ENCODE results near the gene TVP23A. TPM values are rescaled to one million over a fixed set of nuclear protein-coding genes. Genes with fewer than 3 reads are reported as not detected.

Gene TVP23A
- polyA plus RNA-seq, 1 of the 3 experiments (the other 2 are of a cell fraction) = 0.35 TPM

- no peak for TF ChIP-seq NFIC (IDR thresholded peaks at IDR 0.05; ENCODE audit: borderline replicate concordance)
- no peak for TF ChIP-seq FOXM1 (IDR thresholded peaks at IDR 0.05; ENCODE audit: low read depth)
- no peak for TF ChIP-seq JUND (IDR thresholded peaks at IDR 0.05)
- TF ChIP-seq, protein P1, sequence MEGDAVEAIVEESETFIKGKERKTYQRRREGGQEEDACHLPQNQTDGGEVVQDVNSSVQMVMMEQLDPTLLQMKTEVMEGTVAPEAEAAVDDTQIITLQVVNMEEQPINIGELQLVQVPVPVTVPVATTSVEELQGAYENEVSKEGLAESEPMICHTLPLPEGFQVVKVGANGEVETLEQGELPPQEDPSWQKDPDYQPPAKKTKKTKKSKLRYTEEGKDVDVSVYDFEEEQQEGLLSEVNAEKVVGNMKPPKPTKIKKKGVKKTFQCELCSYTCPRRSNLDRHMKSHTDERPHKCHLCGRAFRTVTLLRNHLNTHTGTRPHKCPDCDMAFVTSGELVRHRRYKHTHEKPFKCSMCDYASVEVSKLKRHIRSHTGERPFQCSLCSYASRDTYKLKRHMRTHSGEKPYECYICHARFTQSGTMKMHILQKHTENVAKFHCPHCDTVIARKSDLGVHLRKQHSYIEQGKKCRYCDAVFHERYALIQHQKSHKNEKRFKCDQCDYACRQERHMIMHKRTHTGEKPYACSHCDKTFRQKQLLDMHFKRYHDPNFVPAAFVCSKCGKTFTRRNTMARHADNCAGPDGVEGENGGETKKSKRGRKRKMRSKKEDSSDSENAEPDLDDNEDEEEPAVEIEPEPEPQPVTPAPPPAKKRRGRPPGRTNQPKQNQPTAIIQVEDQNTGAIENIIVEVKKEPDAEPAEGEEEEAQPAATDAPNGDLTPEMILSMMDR (IDR thresholded peaks at IDR 0.05) = no peak
- TF ChIP-seq PBX3 (IDR thresholded peaks at IDR 0.05) = no peak
- TF ChIP-seq GATA2 (CRISPR knock-in tag; IDR thresholded peaks at IDR 0.05) = no peak
Observed at GRCh38 chr16:10836174-10836853, 17.7 kb upstream of the TVP23A start (continued).

GRCh38 chr16:10835281-10835931 is 16.8 kb upstream of the TVP23A start:
- Histone ChIP-seq H3K36me3 (replicated peaks in 1 of 2; ENCODE audit: control insufficient read depth in 1 of 2, insufficient read depth in 2 of 2, low read length in 1 of 2) (no peaks in the 10 kb centered on the region), H3K4me3 (ENCODE audit: low read depth in 2 of 2, low read length in 1 of 2) (no peak overlapping the region), H3K9me3 (no peaks in the 10 kb centered on the region), H3K27ac (ENCODE audit: low read depth in 2 of 2, low read length in 1 of 2) (no peak overlapping the region), H3K79me2 (ENCODE audit: insufficient read depth) (no peaks in the 10 kb centered on the region), H3K4me2 (no peak overlapping the region), H3F3A (replicated peaks; ENCODE audit: insufficient read depth) (no peaks in the 10 kb centered on the region), H2AFZ (ENCODE audit: low read depth) (no peak overlapping the region), H3K27me3 (ENCODE audit: insufficient read depth) (no peaks in the 10 kb centered on the region; the same call in 1 of the 2 replicates), H3K4me1 (ENCODE audit: control insufficient read depth in 1 of 2, insufficient read depth in 2 of 2, low read depth in 1 of 2, low read length in 1 of 2) (no peaks in the 10 kb centered on the region), H4K20me1 (ENCODE audit: insufficient read depth) (no peaks in the 10 kb centered on the region), H3K9me2 (no peaks in the 10 kb centered on the region), H3K9ac (no peak overlapping the region)
- TF ChIP-seq MEF2A (IDR thresholded peaks at IDR 0.05; ENCODE audit: borderline replicate concordance, low read depth) (no peak), YY1 (IDR thresholded peaks at IDR 0.05; ENCODE audit: low read depth) (no peak)
- no peak for DNase-seq
- WGBS (ENCODE audit: low lambda C conversion rate) = 49% methylated on average over 7 of the region's 7 CpGs
- ChIA-PET CTCF (interaction anchor here (1.4 kb wide), 1 partner anchor 83 kb away, joined by 3 read pairs; no protein-coding TSS in a partner anchor), POLR2A (no interaction called here)

DNA sequence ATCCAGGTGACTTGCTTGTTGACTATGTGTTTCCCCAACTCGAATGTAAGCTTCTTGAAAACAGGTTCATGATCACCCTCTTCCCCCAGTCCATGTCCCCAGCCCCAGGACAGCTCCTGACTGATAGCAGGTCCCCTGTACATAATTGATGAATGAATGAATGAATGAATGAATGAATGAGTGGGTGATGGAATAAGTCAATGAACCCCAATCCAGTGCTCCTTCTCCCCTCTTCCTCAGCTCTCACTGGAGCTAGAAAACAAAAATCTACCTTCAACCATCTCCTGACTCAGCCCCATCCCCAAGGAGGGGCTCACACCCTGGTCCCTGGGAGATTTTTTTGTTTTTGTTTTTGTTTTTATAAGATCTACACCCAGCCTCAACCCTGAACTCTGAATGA is 16.2 kb upstream of the TVP23A start:
- 31% methylated on average over 1 of the region's 1 CpG for WGBS (ENCODE audit: low lambda C conversion rate)
- Histone ChIP-seq H3K9me3 (no peaks in the 10 kb centered on the region), H3K4me1 (ENCODE audit: control insufficient read depth in 1 of 2, insufficient read depth in 2 of 2, low read depth in 1 of 2, low read length in 1 of 2) (no peaks in the 10 kb centered on the region; a peak in 1 of 4 replicates), H3K36me3 (replicated peaks in 1 of 2; ENCODE audit: control insufficient read depth in 1 of 2, insufficient read depth in 2 of 2, low read length in 1 of 2) (no peaks in the 10 kb centered on the region), H4K20me1 (ENCODE audit: insufficient read depth) (no peaks in the 10 kb centered on the region), H3K79me2 (ENCODE audit: insufficient read depth) (no peaks in the 10 kb centered on the region), H3F3A (replicated peaks; ENCODE audit: insufficient read depth) (no peaks in the 10 kb centered on the region), H3K27ac (ENCODE audit: low read depth in 2 of 2, low read length in 1 of 2) (no peak overlapping the region), H3K27me3 (ENCODE audit: insufficient read depth) (no peaks in the 10 kb centered on the region; the same call in 1 of the 2 replicates), H3K4me2 (no peak overlapping the region), H3K9me2 (no peaks in the 10 kb centered on the region), H2AFZ (ENCODE audit: low read depth) (no peak overlapping the region), H3K9ac (no peak overlapping the region), H3K4me3 (ENCODE audit: low read depth in 2 of 2, low read length in 1 of 2) (no peak overlapping the region)
- DNase-seq = no peak
- TF ChIP-seq FOSL2 (IDR thresholded peaks at IDR 0.05; ENCODE audit: borderline replicate concordance, low read depth) (no peak), FOXM1 (IDR thresholded peaks at IDR 0.05; ENCODE audit: low read depth) (no peak), ZBTB33 (IDR thresholded peaks at IDR 0.05; ENCODE audit: borderline replicate concordance, low read depth) (no peak), TAF1 (IDR thresholded peaks at IDR 0.05; ENCODE audit: borderline replicate concordance, low read depth, low read length) (no peak), GABPA (IDR thresholded peaks at IDR 0.05; ENCODE audit: low read depth) (no peak), RAD21 (IDR thresholded peaks at IDR 0.05; ENCODE audit: low read length) (no peak), RFX5 (IDR thresholded peaks at IDR 0.05; ENCODE audit: low read length) (no peak), JUND (IDR thresholded peaks at IDR 0.05) (no peak), SMC3 (IDR thresholded peaks at IDR 0.05; ENCODE audit: low read depth, low read length) (no peak), CHD2 (IDR thresholded peaks at IDR 0.05; ENCODE audit: low read length, partially characterized antibody) (no peak)
- TF ChIP-seq, protein P2, sequence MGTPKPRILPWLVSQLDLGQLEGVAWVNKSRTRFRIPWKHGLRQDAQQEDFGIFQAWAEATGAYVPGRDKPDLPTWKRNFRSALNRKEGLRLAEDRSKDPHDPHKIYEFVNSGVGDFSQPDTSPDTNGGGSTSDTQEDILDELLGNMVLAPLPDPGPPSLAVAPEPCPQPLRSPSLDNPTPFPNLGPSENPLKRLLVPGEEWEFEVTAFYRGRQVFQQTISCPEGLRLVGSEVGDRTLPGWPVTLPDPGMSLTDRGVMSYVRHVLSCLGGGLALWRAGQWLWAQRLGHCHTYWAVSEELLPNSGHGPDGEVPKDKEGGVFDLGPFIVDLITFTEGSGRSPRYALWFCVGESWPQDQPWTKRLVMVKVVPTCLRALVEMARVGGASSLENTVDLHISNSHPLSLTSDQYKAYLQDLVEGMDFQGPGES (IDR thresholded peaks at IDR 0.05; ENCODE audit: low read depth, low read length) = no peak
- ChIA-PET POLR2A (no interaction called here), CTCF (no interaction called here)
